NCI-H1092 (cell line): ENCODE data around the gene KRT36.

ENCODE experiments used
- DNase-seq: peaks from one replicate; lab custom pipeline; 2025; lab: John Stamatoyannopoulos, UW

KRT36 gene

DNA sequence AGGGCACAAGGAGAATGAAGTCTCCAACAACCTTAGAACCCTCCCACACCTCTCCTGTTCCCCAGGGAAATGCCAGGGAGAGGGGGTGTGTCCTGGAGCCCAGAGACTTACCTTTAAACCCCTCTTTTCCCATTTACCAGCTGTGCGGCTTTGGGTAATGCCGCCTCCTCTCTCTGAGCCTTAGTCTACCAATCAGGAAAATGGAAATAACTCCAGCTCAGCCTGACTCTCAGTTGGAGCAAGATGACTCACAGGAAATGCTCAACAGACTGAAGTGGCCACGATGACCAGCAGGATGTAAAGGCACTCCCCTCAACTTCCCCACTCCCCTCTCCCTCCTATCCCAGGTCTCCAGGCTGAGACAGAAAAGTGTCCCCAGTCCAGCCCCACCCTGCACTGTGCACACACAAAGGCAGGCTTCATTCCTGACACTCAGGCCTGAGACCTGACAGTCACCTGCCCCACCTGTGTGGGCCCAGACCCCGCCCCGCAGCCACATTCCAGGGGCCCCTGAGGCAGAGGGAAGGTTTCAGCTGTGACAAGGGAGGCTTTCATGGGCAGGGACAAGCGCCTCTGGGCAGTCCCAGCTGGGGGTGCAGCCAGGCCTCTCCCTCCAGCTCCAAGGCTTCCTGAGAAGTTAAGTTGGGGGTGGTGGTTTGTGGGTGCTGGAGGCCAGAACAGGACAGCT is 32.0 kb upstream of the KRT36 start:
- DNase-seq, result no peak

DNA sequence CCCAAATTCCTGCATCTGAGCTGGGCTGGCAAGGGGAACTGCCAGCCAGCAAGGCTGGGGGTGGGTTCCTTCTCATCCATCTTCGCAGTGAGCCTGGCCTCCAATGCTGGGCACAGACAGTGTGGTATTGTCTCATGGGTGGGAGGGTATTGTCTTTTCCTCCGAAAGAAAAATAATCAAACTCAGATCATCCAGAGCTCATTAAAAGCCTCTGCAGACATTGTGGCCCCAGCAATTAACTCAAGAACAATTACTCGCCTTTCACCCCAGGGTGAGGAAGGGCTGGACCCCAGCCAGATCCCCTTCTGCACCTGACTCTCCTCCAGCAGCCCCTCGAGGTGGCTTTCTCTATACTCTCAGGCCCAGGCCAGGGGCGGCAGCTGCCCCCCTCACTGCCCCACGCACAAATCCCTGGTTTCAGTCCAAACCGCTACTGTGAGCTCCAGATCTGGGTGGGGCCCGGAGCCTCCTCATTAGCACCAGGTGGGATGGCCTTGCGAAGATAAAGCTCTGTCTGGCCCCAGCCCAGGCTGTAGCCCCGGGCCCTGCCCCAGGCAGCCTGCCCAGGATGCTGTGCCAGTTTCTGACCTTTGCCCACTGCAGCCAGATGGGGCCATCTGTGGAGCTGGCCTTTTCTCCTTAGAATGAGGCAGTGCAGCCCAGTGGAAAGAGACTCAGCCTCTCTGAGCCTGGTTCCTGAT is 31.3 kb upstream of the KRT36 start:
- peak; percentile 63 for DNase-seq

DNA sequence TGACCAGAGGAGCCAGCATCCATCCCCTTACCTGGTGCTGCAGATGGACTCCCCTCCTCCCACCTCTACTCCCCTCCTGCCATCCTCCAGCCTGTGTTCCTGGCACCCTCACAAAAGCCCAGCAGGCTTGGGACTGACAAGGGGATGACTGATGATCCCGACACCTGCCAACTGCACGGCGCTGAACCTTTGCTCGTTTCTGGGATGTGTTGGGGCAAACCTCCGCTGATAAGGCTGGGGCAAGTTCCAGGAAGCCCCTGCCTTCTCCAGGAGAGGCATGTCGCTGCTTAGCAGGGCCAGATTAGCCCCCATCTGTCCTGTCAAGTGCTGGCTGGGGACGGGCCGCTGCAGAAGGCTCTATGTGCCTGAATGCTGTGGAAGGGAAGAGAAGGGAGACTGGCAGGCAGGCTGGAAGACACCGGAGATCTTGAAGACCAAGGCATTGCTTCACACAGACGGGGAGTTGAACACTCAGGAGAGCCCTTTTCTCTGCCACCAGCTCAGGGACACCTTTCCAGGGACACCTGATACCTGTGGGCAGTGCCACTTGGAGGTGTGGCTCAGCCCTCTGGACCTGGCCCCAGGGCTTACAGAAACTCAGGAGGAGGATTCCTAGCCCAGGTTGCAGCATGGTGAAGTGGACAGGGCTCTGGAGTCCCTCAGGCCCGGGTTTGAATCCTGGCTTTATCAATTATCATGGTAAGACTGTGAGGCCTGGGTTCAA is 30.0 kb upstream of the KRT36 start:
- DNase-seq, result peak; percentile 44

DNA sequence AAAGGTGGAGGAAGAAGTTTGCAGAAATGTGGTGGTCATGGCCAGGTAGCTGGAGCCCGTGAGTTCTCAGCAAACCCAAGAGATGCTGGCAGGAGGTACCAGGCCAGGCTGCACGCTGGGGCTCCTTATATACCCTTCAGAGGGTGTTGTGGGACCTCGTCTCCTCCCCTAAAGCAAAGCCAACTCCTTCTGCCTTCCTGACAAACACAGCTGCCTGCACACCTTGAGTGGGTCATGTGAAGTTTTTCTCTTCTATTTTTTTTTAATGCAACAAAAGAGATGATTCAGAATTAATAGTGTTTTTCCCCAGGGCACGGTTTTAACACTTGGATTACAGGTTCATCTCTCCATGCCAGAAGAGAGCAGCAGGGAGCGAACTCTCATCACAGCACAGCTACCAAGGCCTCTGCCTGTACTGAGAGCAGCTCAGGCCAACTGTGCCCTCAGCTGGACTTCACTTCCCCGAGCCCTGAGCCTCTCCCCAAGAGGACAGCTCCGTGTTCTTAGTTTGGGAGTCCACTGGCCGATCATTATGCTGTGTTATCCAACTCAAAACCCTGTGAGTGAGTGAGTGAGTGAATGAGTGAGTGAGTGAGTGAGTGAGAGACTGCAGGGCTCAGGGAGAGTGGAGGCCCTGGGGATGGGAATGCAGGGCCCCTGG is 29.2 kb upstream of the KRT36 start, which contains the start of gene KRT15:
Gene KRT15 (minus strand): TSS at position 102 of the 661 bp plus-strand sequence. CDS start 63 bp downstream, at position 39.
- no peak for DNase-seq

DNA sequence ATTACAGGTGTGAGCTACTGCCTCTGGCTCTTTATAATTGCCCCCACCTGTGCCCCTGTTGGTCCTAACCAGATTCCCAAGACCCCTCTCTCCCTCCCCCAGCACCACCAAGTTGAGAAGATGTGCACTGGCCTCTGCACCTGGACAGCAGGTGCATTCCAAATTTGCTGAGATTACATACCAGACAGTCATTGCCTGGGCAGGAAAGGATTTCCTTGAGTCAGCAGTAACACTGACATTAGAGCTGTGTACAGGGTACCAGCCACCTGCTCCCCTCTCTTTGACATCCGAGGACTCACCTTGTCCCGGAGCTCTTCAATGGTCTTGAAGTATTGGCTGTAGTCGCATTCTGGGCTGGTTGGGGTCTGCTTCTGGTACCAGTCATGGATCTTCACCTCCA is 28.3 kb upstream of the KRT36 start:
- DNase-seq, result no peak

DNA sequence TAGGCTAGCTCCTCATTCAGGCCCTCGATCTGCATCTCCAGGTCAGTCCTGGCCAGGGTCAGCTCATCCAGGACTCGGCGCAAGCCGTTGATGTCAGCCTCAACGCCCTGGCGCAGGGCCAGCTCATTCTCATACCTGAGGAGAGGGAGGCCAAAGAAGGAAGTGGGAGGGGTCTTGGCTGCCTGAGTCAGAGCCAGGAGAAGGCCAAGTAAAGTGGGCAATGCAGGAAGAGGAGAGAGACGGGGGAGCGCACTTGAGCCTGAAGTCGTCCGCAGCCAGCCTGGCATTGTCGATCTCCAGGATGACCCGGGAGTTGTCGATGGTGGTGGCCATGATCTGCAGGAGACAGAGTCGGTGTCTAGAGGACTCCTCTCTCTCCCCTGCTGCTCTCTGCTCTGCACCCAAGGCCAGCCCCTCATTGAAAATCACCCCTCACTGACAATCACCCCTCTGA is 27.1 kb upstream of the KRT36 start:
- DNase-seq, result no peak

DNA sequence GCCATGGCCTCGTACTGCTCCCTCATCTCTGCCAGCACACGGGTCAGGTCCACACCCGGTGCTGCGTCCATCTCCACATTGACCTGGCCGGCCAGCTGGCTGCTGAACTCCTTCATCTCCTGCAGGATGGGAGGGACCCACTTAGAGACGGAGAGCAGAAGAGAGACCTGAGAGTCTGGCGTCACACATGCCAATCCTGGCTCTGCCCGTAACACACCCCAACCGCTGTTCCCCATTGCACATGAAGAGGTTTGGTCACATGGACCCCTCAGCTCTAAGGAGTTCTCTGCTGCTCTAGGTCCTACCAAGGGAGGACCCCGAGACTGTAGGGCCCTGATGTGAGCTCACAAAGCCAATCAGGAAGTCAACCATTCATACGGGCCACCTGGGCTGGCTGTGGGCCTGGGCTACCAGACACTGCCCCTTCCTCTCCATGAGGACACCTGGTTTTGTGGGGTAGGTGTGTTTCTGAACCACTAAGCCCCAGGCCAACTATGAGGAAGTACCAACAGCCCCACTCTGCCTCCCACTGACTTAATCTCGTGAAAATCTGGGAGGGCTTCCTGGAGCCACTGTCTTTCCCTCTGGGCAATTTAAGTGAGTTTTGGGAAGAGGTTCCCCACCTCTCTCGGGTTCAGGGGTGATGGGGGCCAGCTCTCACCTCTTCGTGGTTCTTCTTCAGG is 26.6 kb upstream of the KRT36 start:
- DNase-seq, result no peak

DNA sequence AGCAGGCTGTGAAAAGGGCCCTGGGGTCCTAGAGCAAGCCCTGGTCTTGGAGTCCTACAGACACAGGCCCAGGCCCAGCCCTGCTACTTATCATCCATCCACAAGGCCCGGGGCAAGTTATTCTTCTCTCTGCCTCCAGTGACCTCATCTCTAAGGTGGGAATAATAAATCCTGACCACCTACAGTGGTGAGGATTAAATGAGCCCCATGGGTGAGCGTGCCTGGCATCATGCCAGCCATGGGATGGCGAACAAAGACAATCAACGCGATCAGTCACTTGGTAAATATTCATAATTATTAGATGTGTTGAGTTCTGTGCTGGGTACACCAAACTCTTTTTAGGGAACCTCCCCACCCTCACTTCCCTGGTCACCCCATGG is 23.4 kb upstream of the KRT36 start:
- no peak for DNase-seq

DNA sequence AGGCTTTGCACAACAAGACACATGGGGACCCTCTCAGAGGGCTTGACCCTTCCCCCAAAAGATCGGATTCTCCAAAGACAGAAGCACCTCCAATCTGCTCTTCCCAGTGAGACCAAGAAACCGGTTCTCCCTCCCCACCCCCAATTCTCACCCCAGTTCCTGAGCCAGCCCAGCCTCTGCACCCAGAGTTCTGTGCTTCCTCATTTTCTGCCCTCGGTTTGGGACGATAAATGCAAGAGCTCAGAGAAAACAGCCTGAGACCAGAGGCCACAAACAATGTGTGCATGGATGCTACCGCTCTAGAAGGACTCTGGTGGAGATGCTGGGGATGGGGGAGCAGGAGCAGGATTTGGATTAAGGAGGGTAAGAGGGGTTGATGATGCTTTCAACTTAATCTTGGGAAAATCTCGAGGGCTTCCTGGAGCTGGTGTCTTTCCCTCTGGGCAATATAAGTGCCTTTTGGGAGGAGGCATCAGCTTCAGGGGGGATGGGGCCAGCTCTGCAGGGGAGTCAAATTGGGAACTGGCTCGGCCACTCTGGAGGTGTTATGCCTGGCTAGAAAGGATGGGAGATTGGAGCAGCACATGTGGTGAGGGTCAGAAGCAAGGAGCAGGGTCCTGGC is 22.9 kb upstream of the KRT36 start:
- no peak for DNase-seq

DNA sequence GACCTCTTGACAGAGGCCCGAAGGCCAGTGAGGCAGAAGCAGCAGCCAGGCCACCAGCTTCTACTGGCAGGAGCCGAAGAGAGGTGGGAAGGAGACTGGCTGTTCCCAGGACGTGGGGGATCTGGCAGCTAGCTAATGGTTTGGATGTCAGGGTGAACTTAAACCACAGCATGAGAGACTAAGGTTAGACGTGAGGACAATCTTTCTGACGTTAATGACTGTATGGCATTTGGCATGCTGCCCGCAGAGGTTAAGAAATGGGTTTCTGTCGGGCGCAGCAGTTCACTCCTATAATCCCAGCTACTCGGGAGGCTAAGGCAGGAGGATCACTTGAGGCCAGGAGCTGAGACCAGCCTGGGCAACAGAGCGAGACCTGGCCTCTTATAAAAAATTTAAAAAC is 22.0 kb upstream of the KRT36 start:
- DNase-seq, result no peak

DNA sequence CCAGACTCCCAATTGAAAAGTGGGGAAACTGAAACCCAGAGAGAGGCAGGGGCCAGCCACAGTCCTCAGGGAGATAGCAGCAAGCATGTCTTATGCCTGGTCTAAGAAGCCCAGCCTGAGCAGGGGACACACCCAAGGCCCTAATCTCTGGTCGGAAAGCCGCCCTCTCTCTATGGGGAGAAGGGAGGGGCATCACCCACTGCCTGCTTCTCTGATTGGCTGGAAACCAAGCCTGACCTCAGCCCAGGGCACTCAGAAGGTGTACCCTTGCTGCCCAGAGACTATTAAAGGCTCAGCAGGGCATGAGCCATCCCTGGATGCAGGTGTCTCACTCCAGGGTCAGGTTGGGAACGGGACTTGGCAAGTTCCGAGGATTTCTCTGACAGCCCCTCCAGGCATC is 21.4 kb upstream of the KRT36 start:
- no peak for DNase-seq

DNA sequence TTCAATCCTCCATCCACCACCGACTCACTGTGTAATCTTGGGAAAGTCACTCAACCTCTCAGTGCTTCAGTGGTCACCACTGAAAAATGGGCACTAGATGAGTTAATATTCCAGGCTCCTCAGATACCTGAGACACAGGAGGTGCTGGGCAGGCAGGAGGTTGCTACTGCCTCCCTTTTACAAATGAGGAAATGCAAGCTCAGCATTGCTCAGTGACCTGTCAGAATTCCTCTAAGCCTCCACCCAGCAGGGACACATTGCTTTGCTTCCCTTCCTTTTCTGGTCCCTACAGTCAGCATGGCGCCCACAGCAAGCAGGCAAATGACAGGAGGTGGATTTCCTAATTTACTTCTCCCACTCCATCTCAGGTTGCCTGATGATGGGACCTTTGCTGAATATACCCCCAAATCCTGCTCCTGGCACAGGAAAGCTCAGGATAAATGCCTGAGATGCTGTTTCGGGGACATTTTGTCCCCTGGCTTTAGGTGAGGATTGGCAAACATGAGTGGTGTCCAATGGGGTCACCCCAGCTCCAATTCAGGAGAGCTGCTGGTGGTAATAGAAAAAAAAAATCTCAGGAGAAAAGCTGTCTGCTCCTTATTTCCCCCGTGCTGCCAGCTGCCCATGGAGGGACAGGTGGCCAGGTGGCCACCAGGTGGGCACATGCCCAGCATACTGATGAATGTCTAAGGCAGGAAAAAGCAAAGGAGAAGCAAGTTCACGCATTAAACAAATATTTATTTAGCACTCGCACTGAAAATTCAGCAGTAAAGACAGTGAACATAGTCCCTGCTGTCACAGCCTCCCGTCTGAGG is 20.7 kb upstream of the KRT36 start:
- no peak for DNase-seq

DNA sequence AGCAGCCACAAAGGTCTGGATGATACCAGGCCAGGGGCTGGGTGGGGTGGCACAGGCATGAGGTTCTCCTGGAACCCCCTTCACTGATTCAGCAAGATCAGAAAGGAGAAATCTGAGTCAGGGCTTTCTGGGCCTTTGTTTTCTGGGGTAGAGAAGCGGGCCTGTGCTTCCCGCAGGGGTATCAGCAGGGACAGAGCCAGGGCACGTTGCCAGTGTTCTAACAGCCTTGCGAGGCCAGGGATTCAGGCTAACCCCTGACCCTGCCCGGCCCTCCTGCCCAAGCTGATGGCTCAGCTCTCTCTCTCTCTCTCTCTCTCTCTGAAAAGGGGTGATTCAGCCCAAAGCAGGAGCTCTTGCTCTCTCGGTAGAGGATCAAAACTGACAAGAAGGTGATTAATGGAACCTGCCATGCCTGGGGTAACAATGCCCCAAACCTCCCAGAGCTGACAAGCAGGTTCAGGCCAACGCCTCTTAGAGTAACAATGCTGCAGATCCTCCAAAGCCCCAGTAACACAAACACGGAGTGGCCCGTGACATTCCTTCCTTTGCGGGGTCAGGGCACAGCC is 17.7 kb upstream of the KRT36 start:
- DNase-seq, result no peak

DNA sequence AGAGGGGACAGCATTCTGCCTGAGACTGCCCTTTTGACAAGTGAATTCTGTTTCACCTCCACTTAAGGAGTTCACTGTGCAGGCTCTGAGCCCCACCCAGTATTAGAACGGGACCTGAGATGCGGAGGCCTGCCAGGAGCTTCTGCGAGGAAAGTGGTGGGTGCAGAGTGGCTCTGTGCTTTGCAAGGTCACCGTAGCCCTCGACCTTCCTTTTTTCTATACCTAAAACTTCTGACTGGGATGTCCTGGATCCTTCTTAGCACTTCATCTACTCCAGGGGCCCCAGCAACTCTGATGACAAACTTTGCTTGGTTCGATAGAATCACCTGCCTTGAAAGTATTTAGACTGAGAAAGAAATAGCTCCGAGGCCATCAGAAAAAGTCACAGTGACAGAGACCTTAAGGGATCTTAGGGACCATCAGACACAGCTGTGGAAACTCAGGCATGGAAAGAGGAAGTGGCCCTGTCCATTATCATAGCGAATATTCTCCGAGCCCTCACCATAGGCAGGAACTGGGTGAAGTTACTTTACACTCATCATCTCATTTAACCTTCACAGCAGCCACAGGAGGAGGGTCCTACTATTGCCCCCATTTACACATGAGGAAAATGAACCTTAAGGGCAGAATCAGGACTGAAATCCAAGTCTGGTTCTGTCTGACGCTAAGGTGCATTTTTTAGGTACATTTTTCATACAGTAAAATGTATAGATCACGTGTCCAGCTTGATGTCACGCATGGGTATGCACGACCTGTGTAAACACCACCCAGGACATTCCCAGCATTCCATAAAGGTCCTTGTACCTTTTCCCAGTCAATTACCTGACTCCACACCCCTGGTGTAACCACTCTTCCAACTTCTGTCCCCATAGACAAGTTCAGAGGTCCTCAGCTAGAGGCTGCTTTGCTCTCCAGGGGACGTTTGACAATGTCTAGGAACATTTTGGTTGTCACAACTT is 16.4 kb upstream of the KRT36 start:
- no peak for DNase-seq

DNA sequence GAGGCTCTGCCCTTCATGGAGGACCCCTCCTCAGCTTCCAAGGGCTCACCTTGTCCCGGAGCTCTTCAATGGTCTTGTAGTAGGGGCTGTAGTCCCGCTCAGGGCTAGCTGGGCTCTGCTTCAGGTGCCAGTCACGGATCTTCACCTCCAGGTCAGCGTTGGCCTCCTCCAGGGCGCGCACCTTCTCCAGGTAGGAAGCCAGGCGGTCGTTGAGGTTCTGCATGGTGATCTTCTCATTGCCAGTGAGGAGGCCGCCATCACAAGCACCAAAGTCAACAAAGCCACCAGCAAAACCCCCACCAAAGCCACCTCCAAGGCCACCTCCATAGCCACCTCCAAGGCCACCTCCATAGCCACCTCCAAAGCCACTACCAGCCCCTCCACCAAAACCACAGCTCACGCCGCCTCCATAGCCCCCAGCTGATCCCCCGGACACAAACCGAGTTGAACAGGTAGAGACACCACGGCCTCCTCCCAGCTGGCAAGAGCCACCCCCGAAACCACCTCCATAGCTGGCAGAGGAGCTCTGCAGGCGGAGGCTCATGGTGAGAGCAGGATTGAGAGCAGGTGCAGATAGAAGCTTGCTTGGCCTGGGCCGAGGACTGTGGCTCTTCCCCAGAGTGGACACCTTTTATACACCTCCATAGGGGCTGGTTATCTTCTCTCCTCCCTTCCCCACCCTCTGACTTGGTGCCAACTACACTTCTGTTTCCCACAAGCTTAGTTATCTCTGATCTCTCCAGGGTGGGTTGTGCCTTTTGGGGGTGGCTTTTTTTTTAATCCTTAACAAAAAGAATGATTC is 15.5 kb upstream of the KRT36 start, which contains the start of gene KRT13:
Gene KRT13 (minus strand): TSS at position 606 of the 802 bp plus-strand sequence. CDS start 62 bp downstream, at position 544.
- no peak for DNase-seq

DNA sequence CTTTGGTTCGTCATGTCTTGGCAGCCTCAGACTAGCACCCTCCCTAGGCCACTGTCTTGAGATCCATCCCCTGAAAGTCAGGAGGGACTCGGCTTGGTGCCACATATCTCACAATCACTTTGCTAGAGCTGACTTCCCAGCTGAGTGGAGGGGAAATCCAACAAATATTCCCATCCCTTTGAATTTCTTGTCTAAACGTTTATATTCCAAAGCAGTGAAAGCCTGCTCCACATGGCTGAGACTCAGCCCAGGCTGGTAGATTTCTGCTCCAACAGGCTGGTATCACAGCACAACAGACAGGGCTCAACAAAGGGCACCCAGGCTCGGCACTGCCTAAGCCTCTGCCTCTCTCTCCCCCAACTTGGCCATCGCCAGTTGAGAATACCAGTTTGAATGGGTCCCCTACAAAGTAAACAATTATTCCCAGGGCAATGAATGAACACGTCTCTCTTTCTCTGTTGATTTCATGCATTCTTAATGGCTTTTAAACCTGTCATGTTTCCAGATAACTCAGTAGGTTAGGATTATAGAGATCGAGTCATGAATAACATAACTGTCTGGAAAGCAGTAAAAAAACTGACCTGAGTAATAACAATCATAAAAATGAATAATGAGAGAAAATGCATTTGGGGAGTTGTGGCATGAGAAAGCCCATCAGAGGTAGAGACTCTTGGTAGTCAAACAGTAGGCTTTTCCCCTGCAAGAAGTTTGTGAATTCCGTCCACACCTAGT is 14.7 kb upstream of the KRT36 start:
- no peak for DNase-seq

DNA sequence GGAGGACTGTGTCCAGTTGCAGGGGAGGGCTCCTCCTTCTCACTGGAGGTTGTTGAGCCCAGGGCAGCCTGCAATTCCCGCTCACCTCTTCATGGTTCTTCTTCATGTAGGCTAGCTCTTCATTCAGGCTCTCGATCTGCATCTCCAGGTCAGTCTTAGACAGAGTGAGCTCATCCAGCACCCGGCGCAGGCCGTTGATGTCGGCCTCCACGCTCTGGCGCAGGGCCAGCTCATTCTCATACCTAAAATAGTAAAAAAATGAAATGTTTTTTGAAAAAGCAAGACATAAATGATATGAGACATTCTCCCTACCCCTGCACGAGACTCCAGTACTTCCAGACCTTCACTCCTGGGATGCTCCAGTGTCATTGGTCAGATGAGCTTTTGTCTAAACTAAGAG is 13.5 kb upstream of the KRT36 start:
- DNase-seq, result no peak
